Measurements from ENCODE around the gene TUG1.

TUG1 gene

DNA sequence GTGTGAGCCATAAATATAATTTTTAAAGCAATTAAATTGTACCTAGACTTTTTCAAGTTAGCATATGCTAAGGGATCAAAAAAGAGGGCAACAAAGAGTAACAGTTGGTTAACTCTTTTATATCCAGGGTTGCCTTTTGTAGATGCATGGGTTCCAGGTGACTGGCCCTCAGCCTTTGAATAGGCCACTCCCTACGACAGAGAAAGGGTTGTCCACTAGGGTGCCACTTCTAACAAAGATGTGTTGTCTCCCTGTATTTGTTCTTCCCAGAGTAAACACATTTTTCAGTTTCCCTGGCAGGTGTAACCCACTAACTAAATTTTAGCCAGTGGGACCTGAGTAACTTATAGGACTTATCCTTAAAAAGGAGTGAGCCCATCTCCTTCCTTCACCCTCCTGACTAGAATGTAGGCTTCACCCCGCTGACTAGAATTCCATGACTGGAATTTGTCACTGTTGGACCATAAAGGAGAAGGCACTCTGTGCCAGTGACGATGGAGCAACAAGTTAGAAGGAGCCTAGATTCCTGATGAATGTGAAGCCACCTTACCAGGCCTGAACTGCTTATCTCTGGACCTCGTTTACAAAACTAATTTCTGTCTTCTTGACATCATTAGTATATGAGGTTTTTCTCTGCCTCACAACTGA is 16.6 kb downstream of the TUG1 start:
- H3K9ac ChIP-seq (ENCODE audit: low read length), result no peak overlapping the region
- no peak overlapping the region for H2BK15ac ChIP-seq (ENCODE audit: low read depth, poor library complexity, severe bottlenecking)
- H3K36me3 ChIP-seq (ENCODE audit: control insufficient read depth in 1 of 2, insufficient read depth in 2 of 2, low read depth in 1 of 2, low read length in 2 of 2), result no peaks in the 10 kb centered on the region
- H3K9me3 ChIP-seq (ENCODE audit: control insufficient read depth, low read length), result no peaks in the 10 kb centered on the region
- DNase-seq, result no peak
- H2AFZ ChIP-seq (ENCODE audit: low read depth, low read length), result no peak overlapping the region
- no peaks in the 10 kb centered on the region for H3K27me3 ChIP-seq (ENCODE audit: control insufficient read depth in 1 of 2, insufficient read depth in 1 of 2, low read length in 2 of 2)
- H2AK5ac ChIP-seq (ENCODE audit: low read length, severe bottlenecking), result no peak overlapping the region
- H2BK5ac ChIP-seq (ENCODE audit: low read depth, low read length, poor library complexity, severe bottlenecking), result no peak overlapping the region
- no peak overlapping the region for H3K23ac ChIP-seq (ENCODE audit: low read length in 2 of 2)
- no peak overlapping the region for H3K14ac ChIP-seq (ENCODE audit: low read length in 2 of 2)
- no peak overlapping the region for H3K4me3 ChIP-seq (ENCODE audit: insufficient read depth in 1 of 2, low read depth in 1 of 2, low read length in 2 of 2)
- H3K18ac ChIP-seq (ENCODE audit: low read depth in 1 of 2, low read length in 2 of 2), result no peak overlapping the region
- H3K4me1 ChIP-seq (ENCODE audit: control insufficient read depth, insufficient read depth, low read depth, low read length), result no peaks in the 10 kb centered on the region
- 84% methylated on average over 3 of the region's 4 CpGs for whole genome bisulfite sequencing
- no peak overlapping the region for H4K91ac ChIP-seq (ENCODE audit: low read length)
- no peak overlapping the region for H2BK12ac ChIP-seq (ENCODE audit: low read length in 2 of 2)
- no peak overlapping the region for H3K27ac ChIP-seq (ENCODE audit: low read length, poor library complexity, severe bottlenecking)
- no peak overlapping the region for H3K4me2 ChIP-seq (ENCODE audit: low read length, poor library complexity, severe bottlenecking)
- no peak overlapping the region for H4K8ac ChIP-seq (ENCODE audit: low read length)
- H3K4ac ChIP-seq (ENCODE audit: low read depth in 1 of 2, low read length in 2 of 2), result no peak overlapping the region
- H3K79me1 ChIP-seq (replicated peaks; ENCODE audit: low read length, poor library complexity, severe bottlenecking), result peaks cover 15% of the 10 kb centered on the region
- H2BK120ac ChIP-seq (ENCODE audit: low read depth, low read length), result no peak overlapping the region

DNA sequence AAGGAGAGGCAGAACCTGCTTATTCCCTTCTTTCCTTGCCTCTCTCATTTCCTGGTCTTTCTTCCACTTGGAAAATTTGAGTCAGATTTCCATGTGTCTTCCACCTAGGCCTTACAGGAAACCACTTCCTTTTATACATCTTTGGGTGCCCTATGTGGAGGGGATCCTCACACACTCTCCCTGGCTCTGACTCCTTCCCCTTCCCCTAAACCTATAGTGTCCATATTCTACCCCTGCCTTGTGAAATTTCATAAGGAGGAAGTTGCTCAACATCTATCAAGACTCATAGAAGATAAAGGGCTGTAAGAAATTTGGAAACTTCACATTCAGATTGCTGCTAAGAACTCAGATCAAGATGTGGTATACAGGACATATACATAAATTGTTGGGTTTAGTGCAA is 20.4 kb downstream of the TUG1 start:
- Histone ChIP-seq H2BK120ac (ENCODE audit: low read depth, low read length) (no peak overlapping the region), H3K23ac (ENCODE audit: low read length in 2 of 2) (no peak overlapping the region), H4K8ac (ENCODE audit: low read length) (no peak overlapping the region), H3K14ac (ENCODE audit: low read length in 2 of 2) (no peak overlapping the region), H2AFZ (ENCODE audit: low read depth, low read length) (no peak overlapping the region), H2BK15ac (ENCODE audit: low read depth, poor library complexity, severe bottlenecking) (no peak overlapping the region), H3K4me3 (ENCODE audit: insufficient read depth in 1 of 2, low read depth in 1 of 2, low read length in 2 of 2) (no peak overlapping the region), H3K4me2 (ENCODE audit: low read length, poor library complexity, severe bottlenecking) (no peak overlapping the region), H3K27me3 (ENCODE audit: control insufficient read depth in 1 of 2, insufficient read depth in 1 of 2, low read length in 2 of 2) (no peaks in the 10 kb centered on the region), H3K4ac (ENCODE audit: low read depth in 1 of 2, low read length in 2 of 2) (no peak overlapping the region), H3K79me1 (replicated peaks; ENCODE audit: low read length, poor library complexity, severe bottlenecking) (peaks cover 10% of the 10 kb centered on the region), H3K9me3 (ENCODE audit: control insufficient read depth, low read length) (peaks cover 9% of the 10 kb centered on the region), H2BK5ac (ENCODE audit: low read depth, low read length, poor library complexity, severe bottlenecking) (no peak overlapping the region), H3K27ac (ENCODE audit: low read length, poor library complexity, severe bottlenecking) (no peak overlapping the region), H3K36me3 (ENCODE audit: control insufficient read depth in 1 of 2, insufficient read depth in 2 of 2, low read depth in 1 of 2, low read length in 2 of 2) (no peaks in the 10 kb centered on the region), H2BK12ac (ENCODE audit: low read length in 2 of 2) (no peak overlapping the region), H3K9ac (ENCODE audit: low read length) (no peak overlapping the region), H2AK5ac (ENCODE audit: low read length, severe bottlenecking) (no peak overlapping the region), H4K91ac (ENCODE audit: low read length) (no peak overlapping the region), H3K4me1 (ENCODE audit: control insufficient read depth, insufficient read depth, low read depth, low read length) (no peaks in the 10 kb centered on the region), H3K18ac (ENCODE audit: low read depth in 1 of 2, low read length in 2 of 2) (no peak overlapping the region)
- DNase-seq, result no peak

DNA sequence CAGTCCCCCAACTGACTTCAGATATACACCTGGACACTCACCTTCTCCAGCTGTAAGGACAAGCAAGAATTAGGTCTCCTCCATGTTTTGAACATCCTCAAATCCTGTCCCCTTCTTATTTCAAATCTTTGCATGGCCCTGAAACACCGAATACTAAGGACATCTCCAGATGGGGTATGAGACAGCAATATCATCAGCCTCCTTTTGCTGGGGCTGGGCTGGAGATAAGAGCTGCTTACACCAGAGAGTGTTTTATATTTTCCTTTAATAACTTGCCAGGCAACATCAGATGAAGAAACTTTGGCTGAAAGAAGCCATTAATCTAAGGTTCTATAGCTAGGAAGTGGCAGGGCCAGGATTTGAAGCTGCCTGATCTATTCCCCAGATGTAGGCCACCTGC is 21.6 kb downstream of the TUG1 start:
- 100% methylated on average over 1 of the region's 1 CpG for WGBS
- no peak overlapping the region for H3K23ac ChIP-seq (ENCODE audit: low read length in 2 of 2)
- peaks cover 3 to 7% of the 10 kb centered on the region in 2 experiments for H3K27me3 ChIP-seq (ENCODE audit: control insufficient read depth in 1 of 2, insufficient read depth in 1 of 2, low read length in 2 of 2)
- H3K4me2 ChIP-seq (ENCODE audit: low read length, poor library complexity, severe bottlenecking), result no peak overlapping the region
- H2BK15ac ChIP-seq (ENCODE audit: low read depth, poor library complexity, severe bottlenecking), result no peak overlapping the region
- H3K9me3 ChIP-seq (ENCODE audit: control insufficient read depth, low read length), result peaks cover 9% of the 10 kb centered on the region
- no peaks in the 10 kb centered on the region for H3K4me1 ChIP-seq (ENCODE audit: control insufficient read depth, insufficient read depth, low read depth, low read length)
- no peak overlapping the region for H2AK5ac ChIP-seq (ENCODE audit: low read length, severe bottlenecking)
- H3K79me1 ChIP-seq (replicated peaks; ENCODE audit: low read length, poor library complexity, severe bottlenecking), result peaks cover 8% of the 10 kb centered on the region
- H4K8ac ChIP-seq (ENCODE audit: low read length), result no peak overlapping the region
- H2BK12ac ChIP-seq (ENCODE audit: low read length in 2 of 2), result no peak overlapping the region
- no peak overlapping the region for H3K27ac ChIP-seq (ENCODE audit: low read length, poor library complexity, severe bottlenecking)
- no peak overlapping the region for H3K9ac ChIP-seq (ENCODE audit: low read length)
- H2BK120ac ChIP-seq (ENCODE audit: low read depth, low read length), result no peak overlapping the region
- no peak overlapping the region for H3K14ac ChIP-seq (ENCODE audit: low read length in 2 of 2)
- H3K18ac ChIP-seq (ENCODE audit: low read depth in 1 of 2, low read length in 2 of 2), result no peak overlapping the region
- H3K4me3 ChIP-seq (ENCODE audit: insufficient read depth in 1 of 2, low read depth in 1 of 2, low read length in 2 of 2), result no peak overlapping the region
- no peak overlapping the region for H2BK5ac ChIP-seq (ENCODE audit: low read depth, low read length, poor library complexity, severe bottlenecking)
- H2AFZ ChIP-seq (ENCODE audit: low read depth, low read length), result no peak overlapping the region
- H3K36me3 ChIP-seq (ENCODE audit: control insufficient read depth in 1 of 2, insufficient read depth in 2 of 2, low read depth in 1 of 2, low read length in 2 of 2), result no peaks in the 10 kb centered on the region
- DNase-seq, result no peak
- H4K91ac ChIP-seq (ENCODE audit: low read length), result no peak overlapping the region
- H3K4ac ChIP-seq (ENCODE audit: low read depth in 1 of 2, low read length in 2 of 2), result no peak overlapping the region

GRCh38 chr22:30992565-30992964 is 23.5 kb downstream of the TUG1 start:
- no peak overlapping the region for H2BK120ac ChIP-seq (ENCODE audit: low read depth, low read length)
- no peak overlapping the region for H2BK15ac ChIP-seq (ENCODE audit: low read depth, poor library complexity, severe bottlenecking)
- H3K18ac ChIP-seq (ENCODE audit: low read depth in 1 of 2, low read length in 2 of 2), result no peak overlapping the region
- no peak overlapping the region for H3K14ac ChIP-seq (ENCODE audit: low read length in 2 of 2)
- H3K79me1 ChIP-seq (replicated peaks; ENCODE audit: low read length, poor library complexity, severe bottlenecking), result peaks cover 1% of the 10 kb centered on the region
- no peak overlapping the region for H3K4me2 ChIP-seq (ENCODE audit: low read length, poor library complexity, severe bottlenecking)
- no peak overlapping the region for H2BK12ac ChIP-seq (ENCODE audit: low read length in 2 of 2)
- no peak overlapping the region for H3K4me3 ChIP-seq (ENCODE audit: insufficient read depth in 1 of 2, low read depth in 1 of 2, low read length in 2 of 2)
- H4K91ac ChIP-seq (ENCODE audit: low read length), result no peak overlapping the region
- H4K8ac ChIP-seq (ENCODE audit: low read length), result no peak overlapping the region
- no peak overlapping the region for H2AFZ ChIP-seq (ENCODE audit: low read depth, low read length)
- no peak overlapping the region for H2AK5ac ChIP-seq (ENCODE audit: low read length, severe bottlenecking)
- H2BK5ac ChIP-seq (ENCODE audit: low read depth, low read length, poor library complexity, severe bottlenecking), result no peak overlapping the region
- H3K36me3 ChIP-seq (ENCODE audit: control insufficient read depth in 1 of 2, insufficient read depth in 2 of 2, low read depth in 1 of 2, low read length in 2 of 2), result no peaks in the 10 kb centered on the region
- H3K27me3 ChIP-seq (ENCODE audit: control insufficient read depth in 1 of 2, insufficient read depth in 1 of 2, low read length in 2 of 2), result peaks cover 3 to 7% of the 10 kb centered on the region in 2 experiments
- H3K9me3 ChIP-seq (ENCODE audit: control insufficient read depth, low read length), result peaks cover 9% of the 10 kb centered on the region
- H3K9ac ChIP-seq (ENCODE audit: low read length), result no peak overlapping the region
- no peak for DNase-seq
- H3K4ac ChIP-seq (ENCODE audit: low read depth in 1 of 2, low read length in 2 of 2), result no peak overlapping the region
- H3K4me1 ChIP-seq (ENCODE audit: control insufficient read depth, insufficient read depth, low read depth, low read length), result no peaks in the 10 kb centered on the region
- no peak overlapping the region for H3K27ac ChIP-seq (ENCODE audit: low read length, poor library complexity, severe bottlenecking)
- no peak overlapping the region for H3K23ac ChIP-seq (ENCODE audit: low read length in 2 of 2)
- 85% methylated on average over 2 of the region's 2 CpGs for WGBS
